Transverse colon (tissue), 4 donors: Measurements from ENCODE around the gene SFTPA1. TPM values are rescaled to one million over a fixed set of nuclear protein-coding genes. Genes with fewer than 3 reads are reported as not detected.
"Not testable (repeated sequence)": the region's sequence is repeated elsewhere in the genome, so short reads cannot be mapped to it uniquely, and the experiment has no call there.

ENCODE experiments used
- DNase-seq: peaks from one replicate; pipeline ENCODE4 v3.0.0-alpha.2; 2019
- H3K27ac ChIP-seq, 4 donors: fragments of 200-600 bp; sonication (generic); 2 replicates each; pipeline ENCODE4 v1.5.1; 2016 to 2018; ENCODE audit warnings: inconsistent platforms in 4 of 4
- H3K27me3 ChIP-seq: fragments of 200-600 bp; sonication (generic); 2 replicates; pipeline ENCODE4 v1.5.1; 2017; ENCODE audit warnings: inconsistent platforms
- H3K36me3 ChIP-seq, 4 donors: fragments of 200-600 bp; sonication (generic); 2 replicates each; pipeline ENCODE4 v1.5.1; 2017 to 2019; ENCODE audit warnings: inconsistent platforms in 4 of 4
- H3K4me1 ChIP-seq, 4 donors: fragments of 200-600 bp; sonication (generic); 2 replicates each; pipeline ENCODE4 v1.5.1; 2017 to 2020; ENCODE audit warnings: inconsistent platforms in 4 of 4
- H3K4me3 ChIP-seq, 4 donors: fragments of 200-600 bp; sonication (generic); 1 replicate in 1 of 4; 2 replicates in 3 of 4; pipeline versions ENCODE4 v1.5.1 to v1.6.1; 2017 to 2019; ENCODE audit warnings: inconsistent platforms in 4 of 4
- H3K9me3 ChIP-seq, 2 donors: fragments of 200-600 bp; sonication (generic); 2 replicates each; pipeline ENCODE4 v1.5.1; 2017 to 2019; ENCODE audit warnings: inconsistent platforms in 2 of 2
- CTCF ChIP-seq, 5 experiments: fragments of 200-600 bp in 3 of 5; fragments of 450-650 bp in 2 of 5; sonication (generic) in 3 of 5; IDR thresholded peaks; 1 replicate in 2 of 5; 2 replicates in 3 of 5; pipeline ENCODE4 v1.5.1; 2016 to 2017; ENCODE audit warnings: antibody characterized with exemption in 5 of 5, inconsistent platforms in 3 of 5, mild to moderate bottlenecking in 2 of 5, moderate library complexity in 1 of 5
- EP300 ChIP-seq: sonication (generic); formaldehyde crosslinking; IDR thresholded peaks from one replicate; pipeline ENCODE4 v1.6.1; 2017; ENCODE audit warnings: antibody characterized with exemption, low read depth
- POLR2A ChIP-seq: fragments of 450-650 bp; IDR thresholded peaks from one replicate; pipeline ENCODE4 v1.6.1; 2016; ENCODE audit warnings: antibody characterized with exemption, mild to moderate bottlenecking, moderate library complexity
- POLR2AphosphoS5 ChIP-seq, 3 donors: sonication (generic); formaldehyde crosslinking; IDR thresholded peaks; one replicate each; pipeline ENCODE4 v1.6.1; 2016; ENCODE audit warnings: antibody characterized with exemption in 3 of 3
- WGBS, 2 donors: methylation state at CpG; one replicate each; pipeline ENCODE4 v1.1.5; 2018; ENCODE audit warnings: low coverage in 1 of 2; 5-methylcytosine and 5-hydroxymethylcytosine counted together
- in situ Hi-C, 4 donors: fragments of 200-750 bp; cut with MboI; loops; one replicate each; pipeline versions ENCODE4 v1.15.0 to v1.15.1; 2017; ENCODE audit warnings: low sequenced_read_pairs in 3 of 4, low pct_ligation_motif_present in 1 of 4, low pct_unique_long_range_greater_than_20kb in 1 of 4
- intact Hi-C: fragments of 100-400 bp; cut with DNase I; formaldehyde crosslinking; loops from one replicate; pipeline ENCODE4 v1.15.1; 2023; ENCODE audit warnings: low total_unique reads
- total RNA-seq, 4 donors: library from RNA; depleted of rRNA; stranded (reverse); fragments of >200 nt; gene quantifications; one replicate each; pipeline ENCODE4 v1.1.0, GENCODE V29; 2016

Gene SFTPA1
- total RNA-seq, 4 donors from 2014 or later: not detected

- WGBS, 2 donors: 91 to 92% methylated on average over 2 of the region's 2 CpGs
- in situ Hi-C loops: no loop called here
- Histone ChIP-seq H3K27me3 (no peaks in the 10 kb centered on the region), H3K36me3 (no peaks in the 10 kb centered on the region), H3K4me1 (no peaks in the 10 kb centered on the region), H3K9me3 (peaks cover 0 to 3% of the 10 kb centered on the region in 2 donors), H3K27ac (no peak overlapping the region), H3K4me3 (no peak overlapping the region)
- TF ChIP-seq POLR2A (no peak), POLR2AphosphoS5 (IDR thresholded peaks at IDR 0.05) (no peak), CTCF (IDR thresholded peaks at IDR 0.05) (no peak), EP300 (no peak)
- intact Hi-C loops: no loop called here
- DNase-seq: no peak
Observed at GRCh38 chr10:79579361-79579760, 31.4 kb upstream of the SFTPA1 start.

DNA sequence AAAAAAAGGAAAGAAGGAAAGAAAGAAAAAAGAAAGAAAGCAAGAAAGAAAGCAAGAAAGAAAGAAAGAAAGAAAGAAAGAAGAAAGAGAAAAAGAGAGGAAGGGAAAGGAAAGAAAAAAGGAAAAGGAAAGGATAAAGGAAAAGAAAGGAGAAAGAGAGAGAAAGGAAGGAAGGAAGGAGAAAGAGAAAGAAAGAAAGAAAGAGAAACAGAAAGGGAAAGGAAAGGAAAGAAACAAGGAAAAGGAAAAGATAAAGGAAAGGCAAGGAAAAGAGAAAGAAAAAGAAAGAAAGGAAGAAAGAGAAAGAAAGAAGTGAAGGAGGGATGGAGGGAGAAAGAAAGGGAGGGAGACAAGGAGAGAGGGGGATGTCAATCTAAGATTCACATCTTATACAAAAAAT lies 29.7 kb upstream of the SFTPA1 start:
- H3K9me3 ChIP-seq: no peaks in the 10 kb centered on the region
- H3K4me1 ChIP-seq: no peaks in the 10 kb centered on the region
- no peak overlapping the region for H3K27ac ChIP-seq
- in situ Hi-C loops: no loop called here
- TF ChIP-seq POLR2AphosphoS5 (IDR thresholded peaks at IDR 0.05): no peak
- no peak for TF ChIP-seq CTCF (IDR thresholded peaks at IDR 0.05)
- TF ChIP-seq POLR2A: no peak
- no peak for TF ChIP-seq EP300
- DNase-seq: no peak
- no peaks in the 10 kb centered on the region for H3K36me3 ChIP-seq
- no peaks in the 10 kb centered on the region for H3K27me3 ChIP-seq
- intact Hi-C loops: no loop called here
- H3K4me3 ChIP-seq: no peak overlapping the region

DNA sequence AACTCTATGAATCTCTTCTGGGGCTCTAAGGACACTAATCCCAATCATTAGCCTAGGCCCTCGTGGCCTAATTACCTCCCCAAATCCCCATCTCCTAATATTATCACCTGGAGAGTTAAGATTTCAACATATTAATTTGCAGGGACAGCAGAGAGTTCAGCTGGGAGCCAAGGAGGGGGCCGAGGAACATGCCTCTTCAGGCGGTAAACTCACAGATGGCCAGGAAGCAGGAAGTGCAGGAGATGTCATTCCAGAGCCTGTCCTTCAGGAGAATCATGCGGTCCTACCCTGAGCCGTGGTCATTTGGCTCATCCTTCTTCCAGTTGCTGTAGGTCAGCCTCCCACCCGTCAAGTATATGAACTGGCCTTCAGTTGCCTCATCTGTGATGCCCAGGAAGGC lies 28.6 kb upstream of the SFTPA1 start:
- DNase-seq: no peak
- no peak for TF ChIP-seq EP300
- TF ChIP-seq POLR2AphosphoS5 (IDR thresholded peaks at IDR 0.05): no peak
- no peak for TF ChIP-seq CTCF (IDR thresholded peaks at IDR 0.05)
- TF ChIP-seq POLR2A: no peak
- Histone ChIP-seq H3K4me1 (no peaks in the 10 kb centered on the region), H3K9me3 (no peaks in the 10 kb centered on the region), H3K27me3 (no peaks in the 10 kb centered on the region), H3K36me3 (no peaks in the 10 kb centered on the region), H3K4me3 (no peak overlapping the region), H3K27ac (no peak overlapping the region)
- intact Hi-C loops (no loop called here), in situ Hi-C loops (no loop called here)
- WGBS, 2 donors: 80% methylated on average over 6 of the region's 6 CpGs; no CpG with 5 or more reads in 1 of the 2 donors

DNA sequence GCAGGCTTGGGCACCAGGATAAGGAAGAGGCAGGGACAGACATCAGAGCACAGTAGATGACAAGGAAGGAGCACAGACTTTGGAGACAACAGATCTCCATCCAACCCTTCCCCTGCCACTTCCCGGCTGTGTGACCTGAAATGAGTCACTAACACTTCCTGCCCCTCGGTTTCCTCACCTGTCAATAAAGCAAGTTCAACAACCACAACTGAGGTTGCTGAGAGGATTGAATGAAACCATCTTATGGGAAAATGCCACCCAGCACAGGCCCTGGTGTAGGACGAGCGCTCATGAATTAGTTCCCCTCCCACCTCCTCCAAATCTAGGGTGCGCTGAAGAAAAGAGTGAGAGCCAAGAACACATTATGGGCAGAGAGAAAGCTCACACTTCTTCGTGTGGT lies 27.8 kb upstream of the SFTPA1 start:
- WGBS, 2 donors: 53% methylated on average over 1 of the region's 6 CpGs; no CpG with 5 or more reads in 1 of the 2 donors
- H3K27ac ChIP-seq, H3K4me3 ChIP-seq, H3K9me3 ChIP-seq, H3K36me3 ChIP-seq, DNase-seq, H3K27me3 ChIP-seq, in situ Hi-C loops, H3K4me1 ChIP-seq, intact Hi-C loops: not testable (repeated sequence)

DNA sequence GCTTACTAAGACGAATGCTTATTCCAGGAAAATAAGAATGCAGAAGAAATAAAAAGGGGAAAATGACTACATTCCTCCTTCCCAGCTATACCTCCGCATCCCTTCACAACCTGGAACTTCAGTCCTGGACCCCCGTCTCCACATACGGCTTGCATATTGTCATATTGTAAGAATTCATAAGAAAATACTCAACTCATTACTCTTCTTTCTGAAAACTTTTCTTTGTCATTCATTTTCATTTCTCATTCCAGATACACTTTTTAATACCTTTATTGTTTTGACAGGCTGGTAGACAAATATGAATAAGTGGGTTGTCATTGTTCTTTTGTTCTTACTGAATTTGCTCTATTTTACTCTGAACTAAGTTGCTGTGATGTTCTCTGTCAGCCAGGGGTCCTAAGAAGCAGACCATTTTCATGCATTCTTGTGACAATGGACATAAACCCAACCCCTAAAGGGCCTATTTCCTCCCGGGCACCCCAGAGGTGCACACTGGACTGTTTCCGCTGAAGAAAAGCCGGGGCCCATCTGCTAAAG lies 27.2 kb upstream of the SFTPA1 start:
- intact Hi-C loops (no loop called here), in situ Hi-C loops (no loop called here)
- H3K27ac ChIP-seq: no peak overlapping the region
- no peaks in the 10 kb centered on the region for H3K4me1 ChIP-seq
- no peak overlapping the region for H3K4me3 ChIP-seq
- no peak for DNase-seq
- 88 to 96% methylated on average over 4 to 7 of the region's 7 CpGs for WGBS, 2 donors
- H3K36me3 ChIP-seq: no peaks in the 10 kb centered on the region
- no peaks in the 10 kb centered on the region for H3K9me3 ChIP-seq
- no peaks in the 10 kb centered on the region for H3K27me3 ChIP-seq
- TF ChIP-seq EP300 (no peak), POLR2AphosphoS5 (IDR thresholded peaks at IDR 0.05) (no peak), POLR2A (no peak), CTCF (IDR thresholded peaks at IDR 0.05) (no peak)
